Middle frontal gyrus (tissue), 1 donor: ENCODE measurements around the gene ZNF180.
"Not testable (repeated sequence)": the region's sequence is repeated elsewhere in the genome, so short reads cannot be mapped to it uniquely, and the experiment has no call there.

ENCODE experiments used
- DNase-seq: peaks from one replicate; pipeline ENCODE4 v3.0.0-alpha.2; 2015; ENCODE audit warnings: low spot score; ENCODE audit errors: extremely low spot score

The ZNF180 gene

GRCh38 chr19:44498988-44499387 is 1.3 kb downstream of the ZNF180 start:
- no peak for DNase-seq

DNA sequence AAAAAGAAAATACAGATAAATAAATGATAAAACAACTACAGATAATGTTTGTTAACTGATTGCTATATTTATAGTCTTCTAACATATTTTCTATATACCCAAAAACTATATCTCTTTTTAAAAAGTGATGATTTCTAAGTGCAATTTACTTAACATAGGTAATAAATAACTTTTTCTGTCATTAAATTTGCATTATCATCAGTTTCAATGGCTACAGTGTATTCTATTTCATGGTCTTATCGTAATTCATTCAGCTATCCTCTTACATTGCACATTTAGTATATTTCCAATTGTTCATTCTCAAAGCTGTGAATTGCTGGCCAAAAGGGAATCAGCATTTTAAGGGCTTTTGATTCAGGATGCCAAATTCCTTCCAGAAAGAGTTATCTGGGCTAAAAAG is 3.6 kb downstream of the ZNF180 start:
- no peak for DNase-seq

- no peak for DNase-seq
Measured at GRCh38 chr19:44476559-44477408, 23.5 kb downstream of the ZNF180 start.

- not testable (repeated sequence) for DNase-seq
Measured at GRCh38 chr19:44468730-44469129, 31.6 kb downstream of the ZNF180 start.

DNA sequence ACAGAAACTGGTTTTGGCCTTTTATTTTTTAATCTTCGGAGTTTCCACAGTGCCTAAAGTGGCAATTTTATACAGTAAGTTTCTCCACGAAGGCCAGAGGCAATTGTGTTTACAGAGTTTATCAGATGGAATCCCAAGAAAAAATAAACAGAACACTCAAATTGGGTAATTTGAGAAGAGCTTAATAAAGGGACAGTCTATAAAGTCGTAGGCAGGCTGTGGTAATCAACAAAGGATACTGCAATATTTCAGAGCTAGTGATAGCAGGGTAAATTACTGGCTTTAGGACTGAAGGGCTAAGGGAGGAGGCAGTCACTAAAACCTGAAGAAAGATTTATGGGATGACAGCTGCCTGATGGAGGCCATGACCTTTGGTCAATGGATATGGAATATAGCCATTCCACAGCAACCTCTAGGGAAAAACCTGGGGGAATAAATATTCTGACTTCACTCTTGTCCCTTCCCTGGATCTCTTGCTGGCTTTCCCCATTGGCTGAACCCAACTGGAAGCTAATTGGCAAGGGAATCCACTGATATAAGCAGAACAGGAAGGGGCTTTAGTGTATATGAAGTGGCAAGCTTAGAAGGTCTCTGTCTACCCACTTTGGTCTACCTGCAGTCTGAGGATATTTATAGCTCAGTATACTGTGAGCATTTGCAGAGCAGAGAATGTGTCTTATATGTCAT is 37.6 kb downstream of the ZNF180 start:
- not testable (repeated sequence) for DNase-seq

GRCh38 chr19:44456016-44456415 is 44.3 kb downstream of the ZNF180 start:
- DNase-seq = not testable (repeated sequence)

DNA sequence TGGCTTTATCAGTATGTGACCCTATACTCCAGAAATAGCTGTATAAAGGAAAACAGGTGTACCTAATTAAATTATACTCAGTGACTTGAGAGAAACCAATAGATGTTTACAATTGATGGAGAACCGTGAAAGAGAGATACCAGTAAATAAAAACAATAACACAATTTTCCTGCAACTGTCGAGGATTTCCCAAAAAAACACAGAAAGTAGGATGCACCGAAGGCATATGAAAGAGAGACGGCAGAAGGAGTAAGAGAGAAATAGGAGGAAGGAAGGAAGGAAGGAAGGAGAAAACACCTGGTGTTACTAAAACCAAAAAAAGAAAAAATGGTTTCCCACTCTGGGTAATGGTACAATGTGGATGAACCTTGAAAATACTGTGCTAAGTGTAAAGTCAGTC is 45.2 kb downstream of the ZNF180 start:
- no peak for DNase-seq

DNA sequence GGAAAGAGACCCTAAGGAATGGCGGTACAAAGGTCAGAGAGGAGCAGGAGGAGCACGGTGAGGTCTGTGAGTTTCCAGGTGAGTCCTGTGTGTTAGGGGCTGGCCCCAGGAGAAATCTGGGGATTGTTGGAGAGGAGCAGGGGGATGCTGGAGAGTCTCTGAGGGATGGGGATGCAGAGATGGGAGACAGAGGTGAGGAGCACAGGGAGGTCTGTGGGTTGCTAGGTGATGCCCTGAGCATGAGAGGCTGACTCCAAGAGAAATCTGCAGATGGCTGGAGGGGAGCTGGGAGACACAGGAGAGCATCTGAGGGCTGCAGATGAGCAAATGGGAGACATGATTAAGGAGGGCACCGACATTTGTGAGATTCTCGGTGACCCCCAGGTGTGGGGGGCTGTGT is 48.0 kb downstream of the ZNF180 start:
- DNase-seq = no peak

DNA sequence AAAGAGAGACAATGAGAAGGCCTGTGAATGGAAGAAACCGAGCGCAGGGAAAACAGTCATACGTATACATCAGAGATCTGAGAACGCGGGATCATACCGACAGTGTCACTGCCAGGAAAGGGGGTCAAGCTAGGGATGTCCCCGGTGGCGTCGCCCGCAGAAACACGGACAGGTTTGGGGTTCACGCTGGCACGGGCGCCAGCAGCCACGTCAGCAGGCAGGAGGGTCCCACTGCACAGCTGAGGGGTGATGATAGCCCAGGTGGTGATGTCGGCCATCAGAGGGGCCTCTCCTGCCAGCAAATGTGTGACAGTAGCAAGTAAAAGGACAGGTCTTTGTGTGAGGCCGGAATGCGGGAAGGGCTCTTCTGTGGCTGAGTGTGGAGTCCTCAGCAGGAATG is 48.6 kb downstream of the ZNF180 start:
- no peak for DNase-seq

DNA sequence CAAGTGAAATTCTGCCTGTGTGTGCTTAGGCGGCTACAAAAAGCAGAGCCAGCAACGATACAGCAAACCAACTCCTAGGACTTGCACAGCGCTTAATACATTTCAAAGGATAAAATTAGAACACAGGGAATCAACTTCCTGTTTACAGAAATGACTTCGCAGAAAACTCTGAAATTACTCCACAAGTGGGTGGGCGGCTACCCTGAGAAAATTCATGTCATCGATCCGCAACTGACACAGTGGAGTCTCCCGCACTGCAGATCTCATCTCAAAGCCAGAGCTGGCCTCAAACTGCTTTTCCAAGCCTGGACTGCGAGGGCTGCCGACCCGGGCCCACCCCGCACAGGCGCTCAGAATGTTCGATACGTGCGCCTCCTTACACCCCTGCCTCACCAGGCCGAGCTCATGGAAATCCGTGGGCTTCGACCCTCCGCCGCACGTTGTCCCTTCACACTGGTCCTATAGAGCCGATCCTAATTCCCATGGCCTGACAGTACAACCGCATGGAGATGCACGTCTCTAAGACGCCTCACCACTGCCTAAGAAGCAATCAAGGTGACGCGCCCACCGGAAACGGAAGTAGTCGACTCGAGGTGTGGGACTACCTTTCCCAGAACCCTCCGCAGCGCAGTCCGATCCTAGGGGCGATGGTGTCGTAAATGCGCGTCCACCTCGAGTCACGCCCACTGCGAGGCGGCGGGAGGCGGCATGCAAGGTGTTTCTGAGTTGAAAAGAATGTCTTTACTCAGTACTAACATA is 52.2 kb downstream of the ZNF180 start, which contains the start of gene ZNF229:
Gene ZNF229, minus strand, starts transcription at position 557 of the 759 bp plus-strand sequence. CDS start 5,625 bp downstream, outside the sequence.
- peak; percentile 24 for DNase-seq

- no peak for DNase-seq
Measured at GRCh38 chr19:44438441-44438840, 61.9 kb downstream of the ZNF180 start.

DNA sequence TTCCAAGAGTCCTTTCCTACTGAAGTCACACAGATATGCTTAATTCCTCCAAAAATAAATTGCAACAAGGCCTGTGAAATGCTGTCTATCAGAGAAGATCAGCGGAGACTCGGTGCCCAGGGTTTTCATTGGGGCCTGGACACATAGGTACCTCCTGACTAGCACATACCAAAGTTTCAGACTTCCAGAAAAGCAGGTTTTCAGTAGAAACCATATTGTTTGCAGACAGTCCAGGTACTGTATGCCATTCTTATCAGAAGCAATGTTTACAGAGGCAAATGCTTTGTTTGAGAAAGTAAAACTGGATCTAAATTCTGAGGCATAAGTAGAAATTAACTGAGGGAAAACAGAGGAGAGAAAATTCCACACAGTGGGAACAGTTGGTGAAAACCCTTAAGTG is 64.9 kb downstream of the ZNF180 start:
- no peak for DNase-seq

GRCh38 chr19:44430956-44431355 is 69.4 kb downstream of the ZNF180 start:
- DNase-seq = no peak
